HG03521 (cell line): ENCODE data around the gene SCUBE1.

ENCODE experiments used
- ATAC-seq: cut with Tn5 transposase; IDR thresholded peaks from one replicate; pipeline ENCODE4 v1.9.1; 2021; ENCODE audit warnings: mild to moderate bottlenecking, moderate library complexity; ENCODE audit not compliant: unreplicated experiment

SCUBE1 gene

DNA sequence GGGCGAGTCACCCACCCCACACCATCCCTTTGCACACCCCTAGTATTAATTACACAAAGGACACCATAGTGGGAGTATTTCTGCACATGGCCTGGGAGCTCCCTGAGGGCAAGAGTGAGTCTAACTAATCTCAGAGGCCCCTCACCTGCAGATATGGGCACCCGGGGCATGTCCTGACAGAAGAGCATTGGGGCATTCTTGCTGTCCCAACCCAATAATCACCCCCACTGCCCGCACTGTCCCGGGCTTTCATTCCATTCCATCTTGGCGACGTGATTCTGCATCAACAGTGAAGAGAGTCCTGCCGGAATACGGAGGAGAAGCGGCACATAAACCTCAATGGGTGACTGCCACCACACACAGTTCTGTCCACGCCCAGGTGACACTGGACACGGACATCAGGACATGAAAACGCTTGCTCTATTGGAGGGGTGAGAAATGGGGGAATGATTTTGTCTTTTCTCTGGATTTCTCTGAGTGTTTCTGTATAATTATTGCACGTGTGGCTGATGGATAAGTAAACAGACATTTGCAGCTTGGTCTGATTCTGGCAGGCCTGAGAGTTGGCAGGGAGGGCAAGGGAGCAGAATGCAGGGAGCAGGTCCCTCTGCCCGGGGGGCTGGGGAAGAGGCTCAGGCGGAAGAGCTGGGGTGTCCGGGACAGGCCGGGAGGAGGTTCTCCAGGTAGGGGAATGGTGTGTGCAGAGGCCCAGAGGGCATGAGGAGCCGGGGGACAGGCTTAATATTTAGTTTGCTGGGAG is 38.2 kb downstream of the SCUBE1 start:
- ATAC-seq, result no peak

DNA sequence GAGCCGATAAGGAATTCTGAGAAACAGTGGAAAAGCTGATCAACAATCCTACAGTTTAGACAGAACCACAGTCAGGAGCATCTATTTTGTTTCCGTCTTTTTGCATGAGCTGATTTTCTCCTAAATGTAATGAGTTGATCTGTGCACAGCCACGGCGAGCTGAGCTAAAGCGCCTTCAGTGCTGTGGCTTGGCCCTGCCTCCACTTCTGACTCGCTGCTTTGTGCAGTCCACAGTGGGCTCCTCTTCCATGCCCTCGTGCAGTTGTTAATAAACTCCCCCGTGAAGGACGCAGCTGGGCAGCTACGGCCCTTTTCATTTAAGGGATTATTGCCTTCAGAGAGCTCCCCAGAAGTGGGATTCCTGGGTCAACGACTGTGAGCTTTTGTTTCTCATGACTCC is 39.4 kb downstream of the SCUBE1 start:
- no peak for ATAC-seq

DNA sequence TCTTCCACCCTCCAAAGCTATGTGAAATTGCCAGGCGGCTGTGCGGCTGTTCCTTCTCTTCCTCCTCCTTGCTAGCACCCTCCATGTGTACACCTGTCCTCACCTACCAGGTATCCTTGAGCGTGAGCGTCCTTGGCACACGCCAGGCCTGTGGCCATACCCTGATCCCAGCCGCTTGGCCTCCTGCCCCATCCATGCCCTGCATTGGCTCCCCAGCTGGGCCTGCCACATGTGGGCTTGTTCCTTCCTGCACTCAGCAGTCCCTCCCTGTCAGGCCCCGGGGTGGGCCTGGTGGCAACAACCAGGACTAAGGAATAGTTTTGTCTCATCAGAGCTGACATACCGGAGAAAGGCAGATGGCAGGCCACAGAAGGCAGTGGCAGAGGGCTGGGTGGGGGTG is 40.0 kb downstream of the SCUBE1 start:
- no peak for ATAC-seq

DNA sequence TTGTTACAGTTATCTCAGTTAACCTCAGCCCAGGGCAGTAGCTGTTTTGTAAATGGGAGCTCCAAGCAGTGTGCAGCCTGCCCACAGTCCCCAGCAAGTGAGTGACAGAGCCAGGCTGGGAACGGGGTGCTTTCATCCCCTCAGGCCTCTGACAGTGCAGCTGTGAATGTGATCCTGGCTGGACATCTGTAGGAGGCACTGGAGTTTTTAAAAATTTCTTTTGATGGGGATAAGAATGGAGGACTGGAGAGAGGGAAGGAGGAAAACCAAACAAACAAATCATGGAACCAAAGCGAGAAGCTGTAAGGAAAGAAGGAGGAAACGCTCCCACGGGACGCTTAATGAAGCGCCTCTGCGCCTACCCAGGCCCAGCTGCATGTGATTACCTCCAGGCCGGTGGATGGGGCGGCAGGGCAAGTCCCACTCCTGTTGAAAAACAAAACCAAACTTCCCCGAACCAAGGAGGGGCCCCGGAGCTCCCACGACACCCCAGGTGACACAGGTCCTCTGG is 40.6 kb downstream of the SCUBE1 start:
- ATAC-seq, result no peak

DNA sequence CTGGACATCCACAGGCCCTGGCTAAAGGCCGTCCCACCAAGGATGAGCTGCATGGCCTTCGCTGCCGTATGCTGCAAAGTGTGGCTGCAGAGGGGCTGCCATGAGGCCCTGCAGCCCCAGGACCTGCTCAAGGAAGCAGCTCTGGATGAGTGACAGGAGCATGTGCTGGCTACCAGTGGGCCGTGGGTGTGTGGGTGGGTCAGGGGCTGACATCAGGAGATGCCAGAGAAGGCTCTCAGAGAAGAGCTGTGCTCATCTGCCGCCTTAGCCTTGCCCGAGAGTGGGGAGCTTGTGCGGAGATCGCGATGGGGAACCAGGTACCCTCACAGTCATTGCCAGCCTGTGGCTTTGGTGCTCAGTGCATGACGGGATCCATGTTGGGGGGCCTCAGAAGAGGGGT is 41.3 kb downstream of the SCUBE1 start:
- no peak for ATAC-seq

DNA sequence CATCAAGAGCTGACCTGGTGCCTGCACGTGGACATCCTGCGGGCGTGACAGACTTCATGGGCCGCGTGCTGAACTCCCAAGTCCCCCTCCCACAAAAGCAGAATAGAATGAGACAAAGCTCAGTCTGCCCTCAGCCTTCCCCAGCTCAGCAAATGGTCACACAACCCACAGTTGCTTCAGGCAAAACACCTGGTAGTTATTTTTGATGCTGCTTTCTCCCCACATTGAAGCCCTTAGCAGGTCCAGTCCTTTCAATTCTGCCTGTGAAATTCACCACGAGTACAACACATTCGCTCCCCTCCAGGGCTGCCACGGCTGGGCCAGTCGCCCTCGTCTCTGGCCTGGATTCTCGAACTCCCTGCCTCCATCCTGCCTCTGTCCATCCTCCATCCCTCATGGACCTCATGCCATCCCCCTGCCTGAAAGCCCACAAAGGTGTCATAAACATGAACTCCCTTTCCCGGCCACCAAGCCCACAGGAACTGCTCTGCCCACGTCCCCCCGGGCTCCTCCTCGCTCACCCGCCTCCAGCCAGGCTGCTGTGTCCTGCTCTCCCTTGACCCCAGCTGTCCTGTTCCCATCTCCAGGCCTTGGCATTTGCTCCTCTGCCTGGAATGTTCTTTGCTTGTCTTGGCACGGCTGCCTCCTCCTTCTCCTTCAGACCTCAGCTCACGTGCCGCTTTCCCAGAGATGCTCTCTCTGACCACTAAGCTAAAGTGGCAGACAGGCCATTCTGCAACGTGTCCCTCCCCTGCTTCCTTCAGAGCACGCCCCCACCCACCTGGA is 42.1 kb downstream of the SCUBE1 start:
- no peak for ATAC-seq

DNA sequence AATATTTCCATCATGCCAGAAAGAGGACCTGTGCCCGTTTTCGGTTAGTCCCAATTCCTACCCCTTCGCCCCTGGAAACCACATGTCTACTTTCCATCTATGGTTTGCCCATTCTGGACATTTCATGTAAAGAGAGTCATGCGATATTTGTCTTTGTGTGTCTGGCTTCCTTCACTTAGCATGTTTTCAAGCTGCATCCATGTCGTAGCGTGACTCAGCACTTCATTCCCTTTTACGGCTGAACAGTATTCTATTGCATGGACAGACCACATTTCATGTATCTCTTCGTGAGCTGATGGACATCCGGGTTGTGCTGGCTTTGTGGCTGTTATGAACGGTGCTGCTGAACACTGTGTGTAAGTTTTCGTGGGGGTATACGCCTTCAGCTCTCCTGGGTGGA is 43.4 kb downstream of the SCUBE1 start:
- no peak for ATAC-seq

DNA sequence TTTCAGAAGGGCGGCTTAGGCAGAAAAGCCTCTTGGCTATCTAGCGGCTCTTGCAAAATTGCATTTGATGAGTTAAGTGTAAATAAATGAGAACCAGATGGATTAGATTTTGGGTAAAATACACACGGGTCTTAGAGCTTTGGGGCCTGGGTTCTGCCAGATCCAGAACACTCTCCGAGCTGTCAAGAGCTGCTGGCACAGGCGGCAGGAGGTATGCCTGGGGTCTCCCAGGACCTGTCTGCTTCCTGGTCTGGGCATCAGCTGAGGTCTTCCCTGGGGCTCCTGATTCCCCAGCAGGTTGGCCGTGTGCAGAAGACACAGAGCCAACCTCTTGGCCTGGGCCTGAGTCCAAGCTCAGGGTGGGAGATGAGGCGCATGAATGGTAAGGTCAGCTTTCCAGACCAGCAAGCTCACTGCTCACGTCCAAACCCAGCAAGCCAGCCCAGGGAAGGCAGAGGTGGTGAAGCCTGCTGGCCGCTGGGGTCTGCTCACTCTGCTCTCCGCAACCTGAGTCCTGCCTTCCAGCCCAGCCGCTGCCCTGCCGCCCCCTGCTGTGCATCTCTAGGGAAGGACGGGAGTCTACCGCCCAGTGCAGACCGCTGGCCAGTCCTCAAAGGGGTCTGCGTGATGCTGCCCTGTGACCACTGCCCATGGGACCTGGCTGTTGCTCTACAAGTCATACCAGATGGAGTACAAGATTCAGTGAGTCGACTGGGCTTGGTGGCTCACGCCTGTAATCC is 44.9 kb downstream of the SCUBE1 start:
- ATAC-seq, result no peak

DNA sequence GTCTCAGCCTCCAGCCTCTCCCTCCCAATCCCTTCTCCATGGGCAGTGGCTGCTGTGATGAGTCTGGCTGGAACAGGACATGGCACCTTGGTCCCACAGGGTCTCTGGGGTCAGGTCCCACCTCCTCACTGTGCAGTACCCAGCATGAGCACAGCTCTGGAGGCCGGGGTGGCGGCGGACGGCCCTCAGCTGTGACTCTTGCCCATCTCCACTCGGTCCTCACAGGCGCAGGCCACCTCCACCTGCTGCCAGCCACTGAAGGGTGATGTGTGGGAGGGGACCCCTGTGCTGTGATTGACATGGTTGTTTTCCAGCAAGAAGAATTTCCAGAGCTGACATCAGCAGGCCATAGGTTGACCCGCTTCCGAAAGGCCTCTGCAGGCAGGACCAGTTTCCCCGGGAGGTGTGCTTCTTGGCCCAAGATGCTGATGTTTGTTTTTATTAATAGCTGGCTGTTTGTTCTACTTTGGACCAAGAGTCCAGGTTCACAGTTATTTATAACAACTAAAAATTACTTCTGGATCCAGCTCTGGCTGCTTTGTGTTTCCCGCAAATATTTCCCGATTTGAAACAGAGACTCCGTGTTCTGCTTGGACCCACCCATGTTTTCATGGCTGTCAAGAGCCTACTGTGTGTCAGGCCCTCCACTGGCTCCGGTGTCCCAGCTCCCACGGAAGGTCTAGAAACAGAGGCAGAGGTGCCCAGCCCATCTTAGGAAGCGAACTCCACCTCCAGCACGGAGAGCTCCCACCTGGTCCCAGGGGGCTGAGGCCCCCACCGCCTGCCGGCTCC is 45.7 kb downstream of the SCUBE1 start:
- no peak for ATAC-seq

DNA sequence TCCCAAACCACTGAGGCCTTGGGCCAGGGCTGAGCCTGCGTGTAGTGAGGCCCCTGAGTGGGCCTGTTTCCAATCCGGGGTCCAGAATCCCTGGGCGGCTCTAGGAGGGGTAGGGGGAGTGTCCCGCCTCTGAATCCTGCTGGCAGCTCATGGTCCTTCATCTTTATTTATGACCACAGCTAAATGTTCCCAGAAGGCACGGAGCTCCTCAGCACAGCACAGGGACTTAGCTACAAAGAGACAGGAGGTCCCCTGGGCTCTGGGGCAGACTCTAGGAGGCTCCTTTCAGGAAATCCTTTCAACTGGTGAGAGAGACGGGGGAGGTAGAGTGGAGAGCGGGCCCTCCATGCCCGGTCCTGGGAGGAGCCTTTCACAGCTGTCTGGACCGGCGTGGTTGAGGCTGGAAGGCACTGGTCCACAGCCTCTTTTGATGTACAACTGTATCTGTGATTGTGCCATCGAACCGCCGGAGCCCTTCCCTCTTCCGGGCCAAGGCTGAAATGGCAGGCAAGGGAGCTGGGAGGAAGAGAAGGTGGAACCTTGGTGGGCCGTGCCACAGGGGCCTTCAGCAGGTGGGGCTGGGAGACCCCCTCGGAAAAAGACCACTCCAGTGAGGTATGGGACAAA is 46.8 kb downstream of the SCUBE1 start:
- ATAC-seq, result no peak

DNA sequence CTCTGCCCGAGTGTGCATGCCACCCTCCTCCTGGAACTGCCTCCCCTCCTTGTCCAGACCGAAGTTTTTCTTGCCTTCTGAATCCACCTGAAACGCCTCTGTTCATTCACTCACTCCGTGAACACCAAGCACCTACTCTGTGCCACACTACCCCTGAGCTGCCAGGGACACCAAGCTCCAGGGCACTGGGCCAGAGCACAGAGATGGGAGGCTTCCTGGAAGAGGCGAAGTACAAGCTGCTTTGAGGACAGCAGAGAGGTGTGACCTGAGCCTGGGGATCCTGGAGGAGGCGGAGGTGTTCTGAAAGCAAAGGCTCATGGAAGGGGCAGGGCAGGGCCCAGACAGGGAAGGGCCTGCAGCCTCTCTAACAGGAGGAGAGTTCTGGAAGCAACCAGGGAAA is 47.5 kb downstream of the SCUBE1 start:
- ATAC-seq, result no peak

DNA sequence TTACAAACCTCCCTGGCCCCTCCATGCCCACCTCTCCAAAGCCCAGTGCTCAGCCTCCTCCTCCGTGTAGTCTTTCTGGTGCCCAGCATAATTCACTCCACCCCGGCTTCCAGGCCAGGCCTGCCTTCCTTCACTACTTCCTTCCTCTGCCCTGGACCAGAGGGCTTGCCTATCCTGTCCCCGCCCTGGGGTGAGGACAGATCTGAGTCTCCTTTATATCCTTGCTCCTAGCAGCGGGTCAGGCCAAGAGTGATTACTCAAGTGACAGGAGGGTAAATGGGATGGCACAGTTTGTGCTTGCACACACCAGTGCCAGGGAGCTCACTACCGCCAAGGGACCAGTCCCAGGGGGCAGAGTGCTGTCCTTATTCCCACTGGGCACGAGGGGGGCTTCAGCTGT is 48.0 kb downstream of the SCUBE1 start:
- ATAC-seq, result no peak

DNA sequence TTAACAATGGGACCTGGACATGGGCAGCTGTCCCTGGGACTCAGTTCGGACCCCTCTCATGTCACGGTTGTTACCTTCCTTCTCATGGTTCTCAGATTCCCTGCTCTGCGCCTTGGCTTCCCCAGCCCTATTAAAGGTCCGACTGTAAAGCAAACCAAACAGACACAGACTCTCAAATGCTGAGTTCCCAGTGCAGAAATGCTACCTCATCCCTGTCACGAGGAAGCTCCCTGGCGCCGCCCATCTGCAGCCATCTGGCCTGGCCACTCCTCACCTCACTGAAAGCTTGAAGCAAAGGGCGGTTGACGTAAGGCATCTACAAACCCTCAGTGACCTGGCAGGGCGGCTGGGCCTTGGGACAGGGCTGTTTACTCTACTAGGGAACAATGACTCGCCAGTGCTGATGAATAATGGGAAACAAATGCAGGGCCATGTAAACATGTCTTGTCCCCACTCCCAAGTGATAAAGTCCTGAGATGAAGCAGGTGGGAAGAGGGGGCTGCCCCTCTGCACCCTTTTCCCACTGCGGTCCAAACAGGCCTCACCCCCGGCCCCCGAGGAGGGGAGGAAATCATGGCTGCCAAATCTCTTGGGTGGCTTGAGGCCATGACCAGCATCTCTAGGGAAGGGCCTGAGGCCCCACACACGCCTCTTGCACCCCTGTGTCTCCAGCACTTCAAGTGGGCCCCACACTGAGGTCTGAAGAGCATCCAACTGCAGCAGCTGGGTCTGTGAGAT is 49.3 kb downstream of the SCUBE1 start:
- no peak for ATAC-seq

DNA sequence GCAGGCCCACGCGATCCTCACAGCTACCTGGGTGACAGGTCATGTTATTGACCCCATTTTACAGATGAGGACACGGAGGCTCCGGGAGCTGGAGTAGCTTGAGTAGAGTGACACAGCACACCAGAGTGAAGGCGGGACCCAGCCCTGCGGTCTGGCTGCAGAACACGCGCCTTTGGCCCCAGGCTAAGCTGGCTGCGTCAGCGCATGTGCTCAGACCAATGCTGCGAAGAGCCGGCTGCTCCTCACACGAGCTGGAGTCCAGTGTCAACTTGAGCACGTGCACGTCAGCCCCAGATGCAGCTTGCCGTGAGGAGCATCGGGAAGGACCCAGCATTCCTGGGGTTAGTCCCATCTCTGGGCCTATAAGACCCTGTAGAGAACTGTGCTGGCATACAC is 49.9 kb downstream of the SCUBE1 start:
- ATAC-seq, result no peak

DNA sequence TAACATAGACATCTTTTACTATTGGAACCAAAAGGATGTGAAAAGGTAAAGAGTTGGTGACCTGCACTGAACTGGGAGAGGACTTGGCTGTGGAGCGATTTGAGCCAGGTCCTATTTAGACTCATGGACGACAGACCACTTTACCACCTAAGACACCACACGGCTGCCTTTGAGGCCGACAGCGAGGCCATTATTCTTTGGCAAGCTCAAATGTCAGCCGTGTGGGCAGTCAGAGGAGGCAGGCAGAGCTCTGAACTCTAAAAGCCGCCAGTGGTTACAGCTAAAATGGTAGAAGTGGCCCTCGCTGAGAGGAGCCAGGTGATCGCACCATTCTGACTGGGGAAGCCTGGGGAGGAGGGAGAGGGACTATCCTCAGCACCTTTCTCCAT is 50.5 kb downstream of the SCUBE1 start:
- ATAC-seq, result no peak

DNA sequence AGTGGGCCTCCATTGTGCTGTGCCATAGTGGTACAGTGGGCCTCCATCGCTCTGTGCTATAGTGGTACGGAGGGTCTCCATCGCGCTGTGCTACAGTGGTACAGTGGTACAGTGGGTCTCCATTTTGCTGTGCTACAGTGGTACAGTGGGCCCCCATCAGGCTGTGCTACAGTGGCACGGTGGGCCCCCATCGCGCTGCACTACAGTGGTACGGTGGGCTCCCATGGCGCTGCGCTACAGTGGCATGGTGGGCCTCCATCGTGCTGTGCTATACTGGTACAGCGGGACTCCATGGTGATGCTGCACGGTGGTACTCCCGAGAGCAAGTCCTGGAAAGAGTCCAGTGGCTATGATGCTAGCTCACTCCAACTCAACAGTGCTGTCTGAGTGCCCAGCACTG is 51.8 kb downstream of the SCUBE1 start:
- ATAC-seq, result no peak

DNA sequence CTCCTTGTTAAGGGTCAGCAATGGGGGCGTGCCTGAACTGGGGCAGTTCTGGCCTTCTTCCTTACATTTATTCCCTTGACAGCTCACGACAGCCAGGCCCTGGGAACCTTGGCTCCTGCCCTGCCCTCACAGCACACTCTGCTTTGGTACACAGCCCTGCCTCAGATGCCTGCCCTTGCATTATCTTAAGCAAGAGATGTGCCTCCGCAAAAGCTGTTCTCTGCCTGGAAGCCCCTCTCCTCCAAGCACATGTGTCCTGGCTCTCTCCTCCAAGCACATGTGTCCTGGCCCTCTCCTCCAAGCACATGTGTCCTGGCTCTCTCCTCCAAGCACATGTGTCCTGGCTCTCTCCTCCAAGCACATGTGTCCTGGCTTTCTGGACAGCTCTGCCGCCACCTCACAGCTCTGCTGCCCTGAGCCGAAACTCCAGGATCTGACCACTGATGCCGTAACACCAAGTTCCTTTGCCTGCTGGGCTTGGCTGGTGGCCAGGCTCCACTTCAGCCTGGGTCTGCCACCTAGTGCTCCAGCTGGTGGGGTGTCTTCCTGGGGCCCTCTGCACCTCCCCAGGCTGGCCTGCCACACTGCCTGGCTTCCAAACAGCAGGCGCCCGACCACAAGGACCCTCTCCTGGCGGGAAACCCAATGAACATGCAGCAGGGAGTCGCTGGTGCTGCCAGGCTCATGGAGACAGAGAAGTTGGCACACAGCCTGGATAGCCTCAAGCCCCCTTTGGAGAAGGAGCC is 53.0 kb downstream of the SCUBE1 start:
- ATAC-seq, result no peak

DNA sequence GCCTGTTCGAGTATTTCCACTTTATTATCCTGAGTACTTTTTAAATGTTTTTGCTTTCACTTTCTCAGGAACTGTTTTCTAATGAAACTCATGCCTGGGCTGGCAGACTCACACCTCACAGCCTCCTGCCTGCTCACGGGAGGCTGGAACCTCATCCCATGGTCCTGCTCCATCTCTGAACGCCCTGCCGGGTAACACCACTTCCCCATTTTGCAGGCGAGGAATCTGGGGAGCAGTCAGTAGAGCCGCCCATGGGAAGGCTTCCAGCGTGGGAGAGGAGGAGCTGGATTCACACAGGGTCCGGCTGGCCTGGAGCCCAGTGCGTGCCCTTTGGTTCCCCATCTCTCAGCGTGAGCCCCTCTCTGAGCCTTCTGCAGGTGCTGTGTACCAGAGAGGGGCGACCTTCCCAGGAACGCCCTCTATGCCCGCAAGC is 53.6 kb downstream of the SCUBE1 start:
- no peak for ATAC-seq
